IMR-90 (cell line): Measurements from ENCODE around the gene CROCC2. TPM values are rescaled to one million over a fixed set of nuclear protein-coding genes. Genes with fewer than 3 reads are reported as not detected.

Experiments used
- ATAC-seq: fragments of 200-7000 bp; cut with Tn5 transposase; 2 replicates; pipeline ENCODE4 v1.9.1; 2020; ENCODE audit warnings: low read depth, mild to moderate bottlenecking, moderate library complexity
- BruUV-seq: library from RNA; stranded (reverse); fragments of 400-500 nt; replicated peaks from 2 replicates; lab custom pipeline; 2021; lab: Mats Ljungman, UMichigan
- CTCF ChIA-PET: fragments of 300-600 bp; formaldehyde crosslinking; extraction: SDS; loops from one replicate; lab custom pipeline; 2021; ENCODE audit warnings: antibody characterized with exemption; lab: Yijun Ruan, JAX
- POLR2A ChIA-PET: fragments of 300-600 bp; sonication (Branson Sonifier 250); formaldehyde crosslinking; loops from one replicate; lab custom pipeline; 2022; ENCODE audit warnings: antibody characterized with exemption; ENCODE audit not compliant: unreplicated experiment; lab: Charles Lee
- DNase-seq: peaks from one replicate; pipeline ENCODE4 v3.0.0; 2013
- H2AFZ ChIP-seq: replicated peaks from 2 replicates; pipeline ENCODE3; 2013; ENCODE audit warnings: low read length, mild to moderate bottlenecking; ENCODE audit not compliant: poor library complexity
- H2AK5ac ChIP-seq: 2 replicates; pipeline ENCODE4 v1.6.1; 2013; ENCODE audit warnings: low read depth, low read length, inconsistent platforms
- H2AK9ac ChIP-seq: replicated peaks from 2 replicates; pipeline ENCODE3; 2013; ENCODE audit warnings: mild to moderate bottlenecking, low read depth, low read length, moderate library complexity; ENCODE audit not compliant: poor library complexity
- H2BK120ac ChIP-seq: 2 replicates; pipeline ENCODE4 v1.6.1; 2013; ENCODE audit warnings: low read depth, low read length, inconsistent platforms
- H2BK15ac ChIP-seq: 3 replicates; pipeline ENCODE4 v1.6.1; 2013; ENCODE audit warnings: low read depth, low read length, inconsistent platforms
- H2BK20ac ChIP-seq: 2 replicates; pipeline ENCODE4 v1.6.1; 2013; ENCODE audit warnings: low read depth, mild to moderate bottlenecking, inconsistent platforms, low read length, moderate library complexity
- H2BK5ac ChIP-seq: 2 replicates; pipeline ENCODE4 v1.6.1; 2013; ENCODE audit warnings: mild to moderate bottlenecking, low read depth, low read length, inconsistent platforms; ENCODE audit not compliant: poor library complexity, severe bottlenecking
- H3K14ac ChIP-seq: replicated peaks from 2 replicates; pipeline ENCODE4 v1.6.1; 2013; ENCODE audit warnings: low read depth, low read length, inconsistent platforms
- H3K18ac ChIP-seq: 2 replicates; pipeline ENCODE4 v1.6.1; 2013; ENCODE audit warnings: low read depth, low read length, control low read depth
- H3K23ac ChIP-seq: 2 replicates; pipeline ENCODE4 v1.6.1; 2013; ENCODE audit warnings: low read depth, low read length, inconsistent platforms
- H3K27ac ChIP-seq: 2 replicates; pipeline ENCODE4 v1.5.1; 2013; ENCODE audit warnings: mild to moderate bottlenecking, control low read depth, low read length; ENCODE audit not compliant: insufficient read depth
- H3K27me3 ChIP-seq: 2 replicates; pipeline ENCODE4 v1.6.1; 2013; ENCODE audit warnings: low read length; ENCODE audit not compliant: control insufficient read depth, insufficient read depth
- H3K36me3 ChIP-seq: 2 replicates; pipeline ENCODE4 v1.6.1; 2013; ENCODE audit warnings: low read length, mixed read lengths; ENCODE audit not compliant: control insufficient read depth, insufficient read depth
- H3K4ac ChIP-seq: 2 replicates; pipeline ENCODE4 v1.6.1; 2013; ENCODE audit warnings: low read depth, low read length, inconsistent platforms
- H3K4me1 ChIP-seq: 2 replicates; pipeline ENCODE4 v1.6.1; 2013; ENCODE audit warnings: low read length, mixed read lengths; ENCODE audit not compliant: control insufficient read depth, insufficient read depth
- H3K4me2 ChIP-seq: 2 replicates; pipeline ENCODE4 v1.6.1; 2013; ENCODE audit warnings: low read depth, mild to moderate bottlenecking, control low read depth, low read length, moderate library complexity
- H3K4me3 ChIP-seq: 2 replicates; pipeline ENCODE4 v1.5.1; 2013; ENCODE audit warnings: low read depth, mild to moderate bottlenecking, control low read depth, low read length, moderate library complexity; ENCODE audit not compliant: insufficient read depth
- H3K56ac ChIP-seq: 2 replicates; pipeline ENCODE4 v1.6.1; 2013; ENCODE audit warnings: low read length, inconsistent platforms; ENCODE audit not compliant: insufficient read depth; ENCODE audit errors: extremely low read depth
- H3K79me1 ChIP-seq, 2 experiments: 2 replicates each; pipeline ENCODE4 v1.6.1; 2013; ENCODE audit warnings: low read length in 2 of 2, inconsistent platforms in 1 of 2, low read depth in 1 of 2
- H3K9ac ChIP-seq: 2 replicates; pipeline ENCODE4 v1.6.1; 2013; ENCODE audit warnings: low read depth, low read length, control low read depth
- H3K9me1 ChIP-seq: 2 replicates; pipeline ENCODE4 v1.6.1; 2013; ENCODE audit warnings: low read length, inconsistent platforms; ENCODE audit not compliant: insufficient read depth
- H3K9me3 ChIP-seq: 2 replicates; pipeline ENCODE4 v1.6.1; 2013; ENCODE audit warnings: low read length; ENCODE audit not compliant: control insufficient read depth, insufficient read depth
- H4K20me1 ChIP-seq: 2 replicates; pipeline ENCODE4 v1.6.1; 2013; ENCODE audit warnings: low read length, inconsistent platforms; ENCODE audit not compliant: insufficient read depth
- H4K5ac ChIP-seq: 2 replicates; pipeline ENCODE4 v1.6.1; 2013; ENCODE audit warnings: mild to moderate bottlenecking, low read depth, low read length, control low read depth
- H4K8ac ChIP-seq, 2 experiments: 2 replicates each; pipeline ENCODE4 v1.6.1; 2013; ENCODE audit warnings: low read depth in 2 of 2, low read length in 2 of 2, control low read depth in 1 of 2, inconsistent platforms in 1 of 2
- H4K91ac ChIP-seq: 2 replicates; pipeline ENCODE4 v1.6.1; 2013; ENCODE audit warnings: low read depth, low read length, inconsistent platforms; ENCODE audit not compliant: insufficient read depth
- BHLHE40 ChIP-seq: fragments of 150-350 bp; IDR thresholded peaks from 2 replicates; pipeline ENCODE4 v1.6.1; 2016; ENCODE audit warnings: mild to moderate bottlenecking, low read depth, low read length
- CEBPB ChIP-seq: IDR thresholded peaks from 2 replicates; pipeline ENCODE4 v1.6.1; 2012; ENCODE audit warnings: low read depth, low read length, improper control_type of control experiment
- CHD1 ChIP-seq: IDR thresholded peaks from 2 replicates; pipeline ENCODE4 v1.6.1; 2012; ENCODE audit warnings: low read depth, low read length, improper control_type of control experiment
- CTCF ChIP-seq: conservative IDR thresholded peaks from 2 replicates; pipeline ENCODE4 v1.5.1; 2012; ENCODE audit warnings: mild to moderate bottlenecking, low read depth, low read length, improper control_type of control experiment
- FOS ChIP-seq: fragments of 150-350 bp; IDR thresholded peaks from 2 replicates; pipeline ENCODE4 v1.6.1; 2016; ENCODE audit warnings: low read depth, low read length
- MAFK ChIP-seq: IDR thresholded peaks from 2 replicates; pipeline ENCODE4 v1.6.1; 2012; ENCODE audit warnings: low read depth, low read length, improper control_type of control experiment
- MAZ ChIP-seq: IDR thresholded peaks from 2 replicates; pipeline ENCODE4 v1.6.1; 2012; ENCODE audit warnings: low read depth, mild to moderate bottlenecking, low read length, improper control_type of control experiment, moderate library complexity, borderline replicate concordance
- MXI1 ChIP-seq: IDR thresholded peaks from 2 replicates; pipeline ENCODE4 v1.6.1; 2012; ENCODE audit warnings: low read depth, mild to moderate bottlenecking, low read length, moderate library complexity, borderline replicate concordance
- POLR2A ChIP-seq: IDR thresholded peaks from 2 replicates; pipeline ENCODE4 v1.6.1; 2012; ENCODE audit warnings: mild to moderate bottlenecking, low read depth, low read length
- RAD21 ChIP-seq: IDR thresholded peaks from 2 replicates; pipeline ENCODE4 v1.6.1; 2012; ENCODE audit warnings: low read length, improper control_type of control experiment
- RCOR1 ChIP-seq: IDR thresholded peaks from 2 replicates; pipeline ENCODE4 v1.6.1; 2012; ENCODE audit warnings: mild to moderate bottlenecking, low read length, improper control_type of control experiment; ENCODE audit not compliant: insufficient replicate concordance
- RFX5 ChIP-seq: IDR thresholded peaks from 2 replicates; pipeline ENCODE4 v1.8.0; 2012; ENCODE audit warnings: low read depth, mild to moderate bottlenecking, low read length, moderate library complexity
- SMC3 ChIP-seq: fragments of 150-350 bp; IDR thresholded peaks from 2 replicates; pipeline ENCODE4 v1.6.1; 2016; ENCODE audit warnings: low read depth, mild to moderate bottlenecking, antibody characterized with exemption, low read length, moderate library complexity
- USF2 ChIP-seq: fragments of 150-350 bp; IDR thresholded peaks from 2 replicates; pipeline ENCODE4 v1.6.1; 2017; ENCODE audit warnings: mild to moderate bottlenecking, antibody characterized with exemption, low read length, low read depth
- WGBS, 2 experiments: methylation state at CpG; one replicate each; pipeline versions ENCODE4 v1.1.5 to v1.1.7; 2013; ENCODE audit warnings: missing lambda C conversion rate in 2 of 2; ENCODE audit not compliant: insufficient read length in 1 of 2; ENCODE audit errors: extremely low coverage in 2 of 2; 5-methylcytosine and 5-hydroxymethylcytosine counted together
- dilution Hi-C: fragments of 300-500 bp; cut with HindIII; formaldehyde crosslinking; loops from one replicate; pipeline ENCODE4 v1.14.3; 2018; ENCODE audit warnings: low sequenced_read_pairs; ENCODE audit not compliant: unreplicated experiment
- in situ Hi-C: fragments of 300-500 bp; cut with MboI; formaldehyde crosslinking; loops from 3 replicates; pipeline ENCODE4 v1.14.3; 2019; ENCODE audit warnings: low sequenced_read_pairs, inconsistent platforms, mixed read lengths
- intact Hi-C: fragments of 100-400 bp; cut with micrococcal nuclease; formaldehyde crosslinking; loops from 2 replicates; pipeline ENCODE4 v1.10.0; 2022
- polyA plus RNA-seq, 3 experiments: library from polyadenylated mRNA; depleted of rRNA; stranded (reverse); fragments of >200 nt; gene quantifications; 2 replicates each; pipeline ENCODE4 v1.2.3, GENCODE V29; 2012; ENCODE audit warnings: low replicate concordance in 1 of 3
- total RNA-seq: library from RNA; depleted of rRNA; stranded (reverse); fragments of >200 nt; gene quantifications from 2 replicates; pipeline ENCODE4 v1.2.3, GENCODE V29; 2012
- TF ChIP-seq, protein P1 (sequence below): fragments of 150-350 bp; IDR thresholded peaks from 2 replicates; pipeline ENCODE4 v1.6.1; 2016; ENCODE audit warnings: low read depth, mild to moderate bottlenecking, low read length, moderate library complexity, borderline replicate concordance

CROCC2 gene
- total and polyA plus RNA-seq, 2 of the 4 experiments (the other 2 are of a cell fraction), result not detected

DNA sequence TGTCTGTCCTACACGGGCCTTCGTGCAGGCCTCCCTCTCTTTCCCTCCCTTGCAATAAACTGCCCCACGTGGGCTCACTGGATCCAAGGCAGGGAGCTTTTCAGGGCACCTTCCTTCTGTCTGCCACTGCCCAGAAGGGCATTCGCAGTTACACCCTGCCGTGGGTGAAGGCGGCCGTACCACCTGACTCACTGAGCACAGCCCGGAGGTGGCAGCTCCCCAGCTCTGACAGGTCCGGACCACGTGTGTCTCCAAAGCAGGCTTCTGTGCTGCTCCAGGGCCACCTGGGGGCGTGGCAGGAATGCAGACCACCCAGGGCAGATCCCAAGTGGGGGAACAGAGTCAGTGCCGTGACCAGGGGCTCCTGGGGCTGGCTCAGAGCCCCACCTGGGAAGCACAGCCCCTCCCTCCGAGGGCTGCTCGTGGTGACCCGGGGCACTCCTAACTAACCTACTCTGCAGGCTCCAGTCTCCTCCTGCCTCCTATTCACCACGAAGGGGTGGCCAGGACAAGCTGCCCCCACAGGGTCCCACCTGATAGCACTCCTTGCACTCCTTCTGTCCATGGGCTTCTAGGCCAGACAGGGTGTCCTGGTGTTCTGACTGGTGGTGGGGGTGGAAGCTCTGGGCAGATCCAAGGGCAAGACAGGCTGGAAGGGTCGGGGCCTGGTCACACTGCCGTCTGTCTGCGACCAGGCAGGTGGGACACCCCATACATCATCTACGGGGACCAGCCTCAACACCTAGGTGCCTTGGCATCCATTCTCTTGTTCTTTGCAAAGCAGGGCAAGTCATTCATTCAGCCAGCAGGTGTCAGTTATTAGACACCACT lies 102.0 kb downstream of the CROCC2 start:
- Histone ChIP-seq H2BK15ac (no peak overlapping the region), H2BK120ac (no peak overlapping the region), H3K9me3 (peaks cover 17% of the 10 kb centered on the region), H3K36me3 (peaks cover 9% of the 10 kb centered on the region; the same call in 1 of the 2 replicates), H3K18ac (no peak overlapping the region), H3K4ac (no peak overlapping the region), H3K56ac (no peak overlapping the region), H2BK5ac (no peak overlapping the region), H3K9me1 (peaks cover 8% of the 10 kb centered on the region; the same call in 1 of the 2 replicates), H3K14ac (no peak overlapping the region), H4K8ac (no peak overlapping the region), H3K4me3 (no peak overlapping the region), H4K91ac (no peak overlapping the region), H3K23ac (no peak overlapping the region), H2BK20ac (no peak overlapping the region), H2AFZ (no peak overlapping the region), H3K4me1 (peaks cover 13% of the 10 kb centered on the region; the same call in 1 of the 2 replicates), H3K9ac (no peak overlapping the region), H3K4me2 (no peak overlapping the region), H3K79me1 (peaks cover 0 to 5% of the 10 kb centered on the region in 2 experiments; a peak in 1 of 4 replicates), H3K27me3 (no peaks in the 10 kb centered on the region), H4K20me1 (no peaks in the 10 kb centered on the region), H3K27ac (no peak overlapping the region), H2AK5ac (no peak overlapping the region), H2AK9ac (no peak overlapping the region), H4K5ac (no peak overlapping the region)
- DNase-seq (no peak), ATAC-seq (no peak)
- ChIA-PET CTCF (no interaction called here), POLR2A (no interaction called here)
- dilution Hi-C loops (no loop called here), in situ Hi-C loops (no loop called here), intact Hi-C loops (no loop called here)
- WGBS, 2 experiments, result 73% methylated on average over 10 of the region's 20 CpGs; no CpG with 5 or more reads in 1 of the 2 experiments
- no TSS peak for BruUV-seq
- no peak for TF ChIP-seq MAFK
- no peak for TF ChIP-seq BHLHE40
- no peak for TF ChIP-seq MAZ
- no peak for TF ChIP-seq MXI1
- TF ChIP-seq SMC3, result no peak
- TF ChIP-seq RCOR1, result no peak
- TF ChIP-seq CEBPB, result no peak
- TF ChIP-seq CHD1, result no peak
- TF ChIP-seq USF2, result no peak
- TF ChIP-seq RFX5, result no peak
- TF ChIP-seq RAD21, result no peak
- no peak for TF ChIP-seq FOS
- TF ChIP-seq, protein P1, sequence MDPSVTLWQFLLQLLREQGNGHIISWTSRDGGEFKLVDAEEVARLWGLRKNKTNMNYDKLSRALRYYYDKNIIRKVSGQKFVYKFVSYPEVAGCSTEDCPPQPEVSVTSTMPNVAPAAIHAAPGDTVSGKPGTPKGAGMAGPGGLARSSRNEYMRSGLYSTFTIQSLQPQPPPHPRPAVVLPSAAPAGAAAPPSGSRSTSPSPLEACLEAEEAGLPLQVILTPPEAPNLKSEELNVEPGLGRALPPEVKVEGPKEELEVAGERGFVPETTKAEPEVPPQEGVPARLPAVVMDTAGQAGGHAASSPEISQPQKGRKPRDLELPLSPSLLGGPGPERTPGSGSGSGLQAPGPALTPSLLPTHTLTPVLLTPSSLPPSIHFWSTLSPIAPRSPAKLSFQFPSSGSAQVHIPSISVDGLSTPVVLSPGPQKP, result no peak
- no peak for TF ChIP-seq POLR2A
- TF ChIP-seq CTCF, result no peak
